ENCODE results near the gene SND1.
A peak's percentile ranks its signal among the peaks of the same experiment; 100 is the strongest.
"Not testable (repeated sequence)": the region's sequence is repeated elsewhere in the genome, so short reads cannot be mapped to it uniquely, and the experiment has no call there.

Gene SND1

GRCh38 chr7:128105228-128106022, 453.4 kb downstream of the SND1 start:
- DNase-seq, result no peak

DNA sequence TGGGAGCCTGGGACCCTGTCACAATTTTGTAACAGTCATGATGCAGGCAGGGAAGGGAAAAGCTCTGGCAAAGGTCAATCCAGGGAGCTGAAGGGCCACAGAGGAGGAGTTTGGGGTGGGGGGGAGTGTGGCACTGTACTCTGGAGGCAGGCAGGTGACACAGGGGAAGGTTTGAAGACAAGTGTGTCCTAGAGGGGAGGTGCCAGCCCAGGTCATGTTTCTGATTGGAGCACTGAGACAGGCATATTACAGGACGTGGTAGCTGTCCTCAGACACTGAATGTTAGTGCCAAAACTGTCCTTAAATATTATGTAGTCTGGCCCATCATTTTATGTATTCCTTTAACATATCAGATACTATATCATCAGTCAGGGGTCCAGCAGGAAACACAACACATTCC, 454.8 kb downstream of the SND1 start:
- DNase-seq, result peak in 1 of 5 experiments; percentile 31

DNA sequence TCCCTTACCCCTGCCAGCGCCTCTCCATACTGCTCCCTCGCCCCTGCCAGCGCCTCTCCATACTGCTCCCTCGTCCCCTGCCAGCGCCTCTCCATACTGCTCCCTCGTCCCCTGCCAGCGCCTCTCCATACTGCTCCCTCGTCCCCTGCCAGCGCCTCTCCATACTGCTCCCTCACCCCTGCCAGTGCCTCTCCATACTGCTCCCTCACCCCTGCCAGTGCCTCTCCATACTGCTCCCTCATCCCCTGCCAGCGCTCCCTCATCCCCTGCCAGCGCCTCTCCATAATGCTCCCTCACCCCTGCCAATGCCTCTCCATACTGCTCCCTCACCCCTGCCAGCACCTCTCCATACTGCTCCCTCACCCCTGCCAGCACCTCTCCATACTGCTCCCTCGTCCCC, 455.5 kb downstream of the SND1 start:
- DNase-seq, result not testable (repeated sequence)

- DNase-seq, result no peak
These were observed 456.1 kb downstream of the SND1 start for GRCh38 chr7:128108129-128108528.

- DNase-seq, result peak in 2 of 5 experiments; percentile 39 to 85
These were observed 456.8 kb downstream of the SND1 start for GRCh38 chr7:128108641-128109423.

GRCh38 chr7:128109424-128109969, 457.5 kb downstream of the SND1 start:
- peak in 1 of 5 experiments; percentile 33 for DNase-seq

DNA sequence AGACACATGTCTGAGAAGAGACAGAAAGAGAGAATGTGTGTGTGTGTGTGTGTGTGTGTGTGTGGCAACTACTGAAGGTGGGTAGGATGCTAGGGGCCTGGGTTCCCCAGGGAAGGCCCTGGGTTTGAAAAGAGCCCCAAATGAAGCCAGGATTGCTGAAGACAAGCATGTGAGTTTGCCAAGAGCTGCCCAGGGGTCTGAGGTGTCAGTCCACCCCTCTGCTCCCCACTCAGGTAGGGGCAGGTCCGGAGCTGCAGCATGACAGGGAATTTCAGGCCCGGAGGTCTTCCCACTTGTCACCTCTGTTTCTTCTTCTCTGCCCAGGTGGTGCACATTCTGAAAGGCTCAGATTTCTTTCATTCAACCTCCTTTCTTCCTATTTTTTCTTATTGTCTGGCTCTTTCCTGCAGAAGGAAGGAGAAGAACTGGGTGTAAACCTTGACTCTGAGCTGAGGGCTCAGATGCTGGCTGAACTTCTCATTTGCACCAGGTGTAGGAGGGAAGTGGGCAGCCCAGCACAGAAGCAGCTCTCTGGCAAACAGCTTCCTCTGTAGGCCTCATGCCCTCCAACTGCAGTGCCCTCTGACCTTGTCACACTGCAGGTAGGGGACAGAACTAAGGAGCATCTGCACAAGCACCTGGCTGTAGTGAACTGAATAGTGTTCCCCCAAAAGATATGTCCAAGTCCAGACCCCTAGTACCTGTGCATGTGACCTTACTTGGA, 458.8 kb downstream of the SND1 start:
- peak in 1 of 5 experiments; percentile 38 for DNase-seq

DNA sequence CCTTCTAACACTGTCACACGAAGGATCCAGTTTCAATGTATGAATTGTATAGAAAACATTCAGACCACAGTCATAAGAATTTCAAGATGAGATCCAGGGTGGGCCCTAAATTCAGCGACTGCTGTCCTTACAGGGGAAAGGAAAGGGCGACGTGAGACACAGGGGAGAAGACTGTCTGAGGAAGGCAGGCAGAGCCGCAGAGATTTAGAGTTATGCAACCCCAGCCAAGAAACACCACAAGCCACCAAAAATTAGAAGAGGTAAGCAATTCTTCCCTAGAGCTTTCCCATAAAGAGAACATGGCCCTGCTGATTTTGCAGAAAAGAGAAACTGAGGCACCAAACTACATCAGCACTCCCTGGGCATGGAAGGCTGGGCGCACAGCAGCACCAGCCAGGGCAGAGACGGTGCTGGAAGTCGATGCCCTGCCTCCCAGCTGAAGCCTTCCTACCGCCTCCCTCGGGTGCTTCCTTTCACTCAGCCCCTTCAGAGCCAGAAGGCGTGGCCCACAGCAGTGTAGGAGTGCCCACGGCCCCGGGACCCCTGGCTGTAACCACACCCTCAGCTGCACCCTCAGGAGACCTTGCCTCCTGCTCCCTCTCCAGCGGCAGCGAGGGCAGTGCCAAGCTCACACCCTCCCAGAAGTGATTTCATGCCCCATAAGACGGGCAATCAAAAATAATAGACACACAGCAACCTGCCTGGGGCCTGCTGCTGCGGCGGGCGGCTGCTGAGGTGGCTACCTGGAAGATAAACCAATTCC, 460.2 kb downstream of the SND1 start:
- DNase-seq, result no peak

DNA sequence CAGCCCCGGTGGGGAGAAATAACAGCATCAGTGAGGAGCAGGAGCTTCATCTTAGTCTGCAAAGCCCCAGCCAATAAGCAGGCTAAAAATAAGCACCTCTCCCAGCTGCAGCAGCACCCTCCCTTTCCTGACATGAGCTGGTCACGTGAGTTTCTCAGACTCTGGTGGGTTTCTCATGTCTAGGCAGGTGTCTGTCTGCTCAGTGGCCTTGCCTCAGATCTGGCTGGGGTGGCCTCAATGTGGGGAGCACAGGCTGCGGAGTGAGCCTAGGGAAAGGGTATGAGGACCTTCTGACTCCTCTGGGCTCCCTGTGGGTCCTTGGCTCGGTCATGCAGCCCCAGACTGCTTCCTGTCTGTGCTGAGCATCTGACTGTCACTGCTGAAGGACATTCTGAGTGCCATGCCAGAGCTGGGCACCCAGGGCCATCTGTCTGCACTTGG, 460.8 kb downstream of the SND1 start:
- DNase-seq, result no peak

GRCh38 chr7:128113839-128114238, 461.8 kb downstream of the SND1 start:
- no peak for DNase-seq

- DNase-seq, result no peak
These were observed 462.8 kb downstream of the SND1 start for GRCh38 chr7:128114806-128115205.

DNA sequence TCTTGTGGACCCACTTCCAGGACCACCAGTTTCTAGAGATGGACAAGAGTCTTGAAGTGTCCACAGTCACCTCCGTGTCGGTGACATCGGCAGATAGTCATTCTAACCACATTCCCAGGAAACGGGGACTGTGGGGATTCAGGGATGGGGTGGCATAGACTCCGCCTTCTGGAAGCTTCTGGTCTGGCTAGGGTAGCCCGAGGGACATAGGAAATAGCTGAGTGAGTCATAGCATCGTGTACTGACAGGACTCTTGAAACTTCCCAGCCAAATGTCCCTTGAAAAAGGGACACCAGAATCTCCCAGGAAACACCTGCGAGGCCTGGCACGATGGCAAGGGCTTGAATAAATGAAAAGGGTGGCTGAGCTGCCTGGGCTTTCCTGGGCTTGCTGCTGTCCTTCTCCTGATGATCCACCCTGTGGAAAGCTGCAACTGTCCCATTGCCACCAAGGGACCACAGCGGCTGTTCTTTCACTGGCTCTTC, 463.4 kb downstream of the SND1 start:
- no peak for DNase-seq

- no peak for DNase-seq
These were observed 464.1 kb downstream of the SND1 start for GRCh38 chr7:128115821-128116723.

DNA sequence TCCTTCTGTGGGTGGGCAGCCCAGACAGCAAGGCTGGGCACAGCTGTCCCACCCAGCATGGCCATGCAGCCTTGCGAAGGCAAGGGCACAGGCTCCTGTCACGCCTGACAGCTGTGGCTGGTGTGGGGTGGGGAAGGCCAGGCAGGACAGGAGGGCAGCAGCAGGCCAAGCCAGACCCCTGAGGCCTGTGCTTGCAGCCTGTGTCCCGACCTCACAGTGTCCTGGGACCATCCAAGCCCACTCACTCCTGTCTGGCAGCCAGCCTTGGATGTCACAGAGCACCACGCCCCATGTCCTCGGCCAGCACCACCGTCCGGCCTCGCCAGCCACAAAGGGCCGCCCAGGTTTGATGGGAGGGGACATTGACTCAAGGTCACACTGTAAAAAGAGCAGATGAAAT, 464.7 kb downstream of the SND1 start:
- DNase-seq, result no peak

GRCh38 chr7:128117691-128118090, 465.7 kb downstream of the SND1 start:
- no peak for DNase-seq

DNA sequence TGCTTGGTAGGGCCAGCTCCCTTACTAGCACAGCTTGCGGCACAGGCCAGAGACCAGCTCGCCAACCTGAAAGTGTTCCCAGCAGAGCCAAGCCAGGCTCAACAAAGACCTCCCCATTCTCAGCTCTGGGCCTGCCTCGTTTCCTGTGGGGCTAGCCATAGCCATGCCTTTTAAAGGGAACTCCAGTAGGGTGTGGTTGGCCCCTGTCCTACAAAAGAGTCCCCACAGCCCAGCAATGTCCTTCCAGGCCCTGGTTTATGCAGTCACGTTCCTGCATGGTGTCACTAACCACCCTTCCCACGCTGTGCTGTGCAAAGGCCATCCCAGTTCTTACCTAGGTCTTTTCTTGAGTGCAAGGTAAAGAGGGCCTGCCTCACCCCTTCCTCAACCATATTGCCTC, 467.0 kb downstream of the SND1 start:
- no peak for DNase-seq

DNA sequence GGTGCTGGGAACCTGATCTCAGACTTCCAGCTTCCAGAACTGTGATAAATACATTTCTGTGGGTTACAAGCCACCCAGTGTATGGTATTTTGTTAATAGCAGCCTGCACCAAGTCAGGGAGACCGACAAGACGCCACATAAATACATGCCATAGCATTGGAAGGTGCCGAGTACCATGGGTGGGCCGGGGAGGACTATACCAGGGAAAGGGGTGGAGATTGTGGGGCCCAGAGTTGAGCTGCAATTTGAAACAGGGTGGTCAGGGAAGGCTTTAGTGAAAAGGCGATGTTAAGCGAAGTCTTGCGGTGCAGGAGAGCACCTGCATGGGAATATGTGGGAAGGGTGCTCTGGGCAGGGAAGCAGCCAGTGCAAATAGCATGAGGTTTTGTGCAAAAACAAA, 468.1 kb downstream of the SND1 start:
- DNase-seq, result no peak

- no peak for DNase-seq
These were observed 469.0 kb downstream of the SND1 start for GRCh38 chr7:128120976-128121490.

DNA sequence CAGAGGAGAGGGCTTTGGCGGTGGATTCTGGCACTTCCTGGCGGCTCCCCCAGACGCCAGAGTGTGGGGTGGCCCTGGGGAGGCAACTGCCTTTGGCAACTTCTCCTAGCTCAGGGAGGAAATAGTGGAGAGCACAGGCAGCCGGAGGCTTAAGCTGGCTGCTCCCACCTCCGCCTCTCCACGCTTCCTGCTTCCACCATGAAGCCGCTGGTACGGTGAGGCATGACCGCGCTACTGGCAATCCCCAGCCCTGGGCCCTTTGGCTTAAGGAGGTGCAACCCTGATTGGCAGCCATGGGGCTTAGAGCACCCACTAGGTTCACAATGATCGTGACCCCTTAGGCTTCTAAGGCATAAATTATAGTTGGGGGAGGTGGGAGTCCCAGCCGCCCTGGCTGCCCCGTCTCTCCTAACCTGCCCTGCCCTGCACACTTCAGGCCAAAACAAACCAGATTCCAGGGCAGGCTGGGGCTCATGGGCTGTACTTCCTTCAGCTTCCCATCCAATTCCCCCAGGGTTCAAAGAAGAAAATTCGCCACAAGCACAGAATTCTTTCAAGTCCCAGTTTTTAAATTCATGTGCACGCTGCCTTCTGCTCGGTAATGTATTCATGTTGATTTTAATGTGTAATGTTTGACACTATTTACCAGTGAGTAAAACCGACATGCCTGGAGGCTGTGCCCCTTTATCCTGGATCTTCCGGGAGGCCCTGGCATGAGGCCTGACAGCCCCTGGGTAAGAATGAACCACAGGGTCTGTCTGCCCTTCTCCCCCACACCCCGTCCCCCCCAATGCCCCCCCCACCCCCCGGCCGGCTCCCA, 469.9 kb downstream of the SND1 start:
- DNase-seq, result no peak

Data from T-helper 2 cell (primary cell).